Activated CD8-positive, alpha-beta memory T cell treated with anti-CD3 and anti-CD28 coated beads for 1 hour (primary cell): ENCODE data around the gene MXI1.
"Not testable (repeated sequence)": the region's sequence is repeated elsewhere in the genome, so short reads cannot be mapped to it uniquely, and the experiment has no call there.

Experiments used
- DNase-seq, 2 donors: peaks; one replicate each; pipeline ENCODE4 v3.0.0-alpha.2; 2020; ENCODE audit warnings: low read depth in 1 of 2; ENCODE audit errors: extremely low read depth in 1 of 2

The MXI1 gene

DNA sequence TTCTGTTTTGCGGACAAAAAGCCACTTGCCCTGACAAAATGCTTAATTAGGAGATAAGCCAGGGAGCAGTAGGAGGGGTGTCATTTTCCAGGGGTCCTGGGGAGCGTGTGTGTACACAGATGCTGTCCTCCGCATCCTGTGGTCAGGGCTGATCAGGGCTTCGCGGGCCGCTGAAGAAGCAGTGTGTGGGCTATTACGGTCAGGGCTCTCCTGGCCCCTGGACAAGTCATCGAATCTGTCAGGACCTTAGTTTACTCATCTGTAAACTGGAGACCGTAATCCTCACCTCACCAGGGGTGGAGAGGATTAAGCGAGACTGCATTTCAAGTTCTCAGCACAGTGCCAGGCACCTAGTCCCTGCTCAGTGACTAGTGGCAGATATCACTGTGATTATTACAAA is 26.0 kb upstream of the MXI1 start:
- DNase-seq, result no peak

DNA sequence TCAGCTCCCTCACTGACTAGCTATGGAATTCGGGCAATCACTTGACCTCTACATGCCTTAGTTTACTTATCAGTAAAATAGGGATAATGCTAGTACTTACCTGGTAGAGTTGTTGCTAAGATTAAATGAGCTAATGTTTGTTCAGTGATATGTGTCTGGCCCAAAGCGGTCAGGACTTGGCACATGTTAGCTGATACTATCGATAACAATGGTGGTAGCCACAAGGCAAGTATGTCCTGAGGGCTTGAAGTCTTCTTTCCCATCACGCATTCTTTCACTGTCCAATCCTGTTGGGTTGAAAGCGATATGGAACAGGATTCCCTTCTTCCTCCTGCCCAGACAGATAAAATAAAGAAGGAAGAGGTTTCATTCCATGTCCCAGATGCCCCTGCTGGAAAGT is 25.5 kb upstream of the MXI1 start:
- DNase-seq, result no peak

DNA sequence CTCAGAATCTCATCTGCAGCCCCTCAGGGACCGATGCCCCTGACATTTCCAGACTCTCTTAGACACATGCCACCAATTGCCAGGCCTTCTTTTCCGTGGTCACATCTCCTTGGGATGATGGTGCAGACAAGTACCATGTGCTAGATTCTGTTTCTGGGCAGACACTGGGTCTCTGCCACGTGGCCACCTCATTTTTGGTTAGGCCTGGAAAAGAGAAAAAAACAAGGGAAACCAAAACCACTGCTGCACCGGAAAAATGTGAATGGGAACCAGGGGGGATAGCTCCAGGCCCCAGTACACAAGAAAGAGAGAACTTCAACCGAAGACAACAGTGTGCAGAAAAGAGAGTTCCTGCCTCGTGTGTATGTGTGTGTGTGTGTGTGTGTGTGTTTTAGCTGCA is 23.0 kb upstream of the MXI1 start:
- no peak for DNase-seq

DNA sequence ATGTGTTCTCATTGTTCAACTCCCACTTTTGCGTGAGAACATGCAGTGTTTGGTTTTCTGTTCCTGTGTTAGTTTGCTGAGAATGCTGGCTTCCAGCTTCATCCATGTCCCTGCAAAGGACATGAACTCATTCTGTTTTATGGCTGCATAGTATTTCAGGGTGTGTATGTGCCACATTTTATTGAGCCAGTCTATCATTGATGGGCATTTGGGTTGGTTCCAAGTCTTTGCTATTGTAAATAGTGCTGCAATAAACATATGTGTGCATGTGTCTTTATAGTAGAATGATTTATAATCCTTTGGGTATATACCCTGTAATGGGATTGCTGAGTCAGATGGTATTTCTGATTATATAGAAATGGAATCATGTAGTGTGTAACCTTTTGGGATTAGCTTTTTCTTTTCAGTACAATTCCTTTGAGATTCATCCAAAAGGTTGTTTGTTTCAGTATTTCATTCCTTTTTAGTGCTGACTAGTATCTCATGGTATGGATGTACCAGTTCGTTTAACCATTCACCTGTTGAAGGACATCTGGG is 21.7 kb upstream of the MXI1 start:
- DNase-seq, result not testable (repeated sequence)

DNA sequence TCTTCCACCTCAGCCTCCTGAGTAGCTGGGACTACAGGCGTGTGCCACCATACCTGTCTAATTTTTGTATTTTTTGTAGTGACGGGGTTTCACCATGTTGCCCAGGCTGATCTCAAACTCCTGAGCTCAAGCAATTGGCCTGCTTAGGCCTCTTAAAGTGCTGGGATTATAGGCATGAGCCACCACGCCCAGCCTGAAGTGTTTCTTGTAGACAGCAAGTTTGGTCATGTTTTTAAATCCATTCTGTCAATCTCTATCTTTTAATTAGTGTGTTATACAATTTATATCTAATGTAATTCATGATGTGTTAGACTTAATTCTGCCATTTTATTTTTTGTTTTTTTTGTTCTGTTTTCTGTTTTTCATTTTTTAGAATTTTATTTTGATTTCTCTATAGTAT is 17.2 kb upstream of the MXI1 start:
- no peak for DNase-seq

DNA sequence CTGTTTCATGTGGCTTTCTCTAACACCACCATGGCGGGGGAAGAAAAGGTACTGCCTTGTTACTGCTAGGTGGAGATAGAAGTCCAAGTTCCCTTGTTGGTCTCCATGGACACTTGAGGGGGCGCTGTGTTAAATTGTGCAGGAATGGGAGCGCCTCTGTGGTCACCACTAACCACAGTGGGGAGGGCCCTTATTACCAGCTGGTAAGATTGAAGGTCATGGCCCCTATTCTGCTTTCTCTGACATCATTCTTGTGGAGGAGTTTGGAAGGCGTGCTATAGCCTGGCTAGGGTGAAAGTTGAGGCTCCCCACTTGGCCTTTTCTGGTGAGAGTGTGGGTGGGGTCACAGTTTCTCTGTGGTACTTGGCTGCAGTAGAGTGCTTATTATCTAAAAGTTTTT is 14.9 kb upstream of the MXI1 start:
- DNase-seq, result no peak

DNA sequence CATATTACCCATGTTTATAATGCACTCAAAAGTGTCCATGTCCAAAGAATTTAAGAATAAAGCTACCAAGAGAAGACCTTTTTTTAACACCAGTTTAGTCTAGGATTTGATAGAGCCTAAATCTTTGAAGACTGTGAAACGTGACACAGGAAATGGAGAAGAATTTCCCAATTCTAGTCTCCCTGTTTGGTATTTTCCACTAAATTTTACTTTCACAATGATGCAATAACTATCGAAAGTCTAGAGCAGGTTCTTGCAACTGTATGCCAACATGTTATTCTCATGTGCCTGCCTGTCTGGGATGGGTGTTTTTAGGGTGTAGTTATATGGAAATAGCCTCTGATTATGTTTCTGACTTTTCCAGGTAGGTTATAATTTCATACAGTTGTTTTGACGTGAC is 6.9 kb upstream of the MXI1 start:
- DNase-seq, result no peak

DNA sequence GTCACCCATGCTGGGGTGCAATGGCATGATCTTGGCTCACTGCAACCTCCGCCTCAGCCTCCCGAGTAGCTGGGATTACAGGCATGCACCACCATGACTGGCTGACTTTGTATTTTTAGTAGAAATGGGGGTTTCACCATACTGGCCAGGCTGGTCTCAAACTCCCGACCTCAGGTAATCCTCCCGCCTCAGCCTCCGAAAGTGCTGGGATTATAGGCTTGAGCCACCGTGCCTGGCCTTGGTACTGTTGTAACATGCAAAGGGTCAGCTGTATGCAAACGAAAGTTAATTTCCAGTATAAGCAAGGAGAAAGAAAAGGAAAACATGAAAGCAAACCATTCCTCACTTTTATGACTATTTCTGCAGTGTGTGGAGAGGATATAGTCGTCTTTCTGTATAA is 6.4 kb upstream of the MXI1 start:
- DNase-seq, result not testable (repeated sequence)

DNA sequence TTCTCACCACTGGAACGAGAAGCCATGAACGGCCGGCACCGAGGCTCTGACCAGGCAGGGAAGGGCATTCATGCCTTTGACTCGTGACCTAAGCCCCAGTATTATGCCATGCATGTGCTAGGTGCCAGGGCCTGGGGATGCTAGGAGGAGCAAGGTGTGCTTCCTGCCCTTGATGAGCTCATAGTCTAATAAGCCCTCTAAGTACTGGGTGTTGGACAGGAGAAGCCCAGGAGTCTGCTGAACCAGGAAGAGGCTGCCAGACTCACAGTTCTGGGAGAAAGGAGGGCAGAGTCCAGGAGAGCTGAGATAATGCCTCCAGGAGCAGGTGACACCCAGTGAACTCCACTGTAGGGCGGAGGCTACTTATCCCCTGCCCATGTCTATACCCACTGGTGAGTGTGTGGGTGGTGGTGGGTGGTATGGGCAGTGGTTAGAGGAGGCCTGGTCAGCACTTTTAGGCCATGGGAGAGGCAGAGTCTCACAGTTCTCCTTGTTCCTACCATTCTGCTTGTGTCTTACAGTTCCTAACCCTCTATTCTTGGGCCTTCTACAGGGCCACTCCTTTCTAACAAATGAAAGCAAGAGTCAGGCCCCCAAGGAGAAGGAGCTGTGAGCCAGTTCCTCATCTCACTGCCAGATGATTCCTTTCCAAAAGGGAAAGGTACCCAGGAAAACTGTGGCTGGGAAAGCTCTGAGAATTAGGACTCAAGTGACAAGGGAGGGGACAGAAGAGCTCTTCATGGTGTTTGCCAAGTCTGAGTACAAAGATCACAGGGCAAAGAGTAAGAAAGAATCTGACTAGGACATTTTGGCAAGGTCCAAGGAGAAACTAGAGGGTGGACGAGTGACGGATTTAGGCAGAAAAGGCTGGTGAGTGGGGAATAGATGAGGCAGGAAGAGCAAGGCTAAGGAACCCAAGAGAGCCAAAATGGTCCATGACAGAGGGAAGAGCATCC is 3.6 kb upstream of the MXI1 start:
- DNase-seq, result no peak

DNA sequence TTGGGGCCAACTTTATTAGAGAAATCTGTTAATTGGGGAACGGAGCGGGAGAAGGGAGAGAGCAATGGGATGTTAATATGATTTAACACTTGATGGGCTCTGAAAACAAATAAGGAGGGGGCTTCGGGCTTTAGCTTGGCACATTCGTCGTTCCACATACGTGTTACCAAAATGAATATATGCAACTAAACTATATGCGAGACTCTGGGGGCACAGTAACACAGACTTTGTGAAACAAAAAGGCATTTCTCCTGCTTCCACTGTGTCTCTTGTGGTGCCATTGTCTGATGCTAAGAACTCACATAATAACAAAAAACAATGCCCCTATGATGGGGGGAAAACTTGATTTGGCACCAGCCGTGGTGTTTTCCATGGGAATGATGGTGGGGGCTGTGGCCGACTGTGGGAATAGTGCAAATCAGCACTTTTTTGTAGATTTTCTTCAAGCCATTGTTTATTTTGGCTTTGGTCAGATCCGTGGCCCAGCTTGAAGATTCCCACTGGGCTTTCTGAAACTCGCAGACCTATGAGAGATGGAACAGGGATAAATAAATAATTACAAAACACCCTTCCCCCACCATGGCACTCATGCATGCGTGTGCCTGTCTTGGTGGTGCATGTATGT is 2.2 kb upstream of the MXI1 start:
- no peak for DNase-seq

DNA sequence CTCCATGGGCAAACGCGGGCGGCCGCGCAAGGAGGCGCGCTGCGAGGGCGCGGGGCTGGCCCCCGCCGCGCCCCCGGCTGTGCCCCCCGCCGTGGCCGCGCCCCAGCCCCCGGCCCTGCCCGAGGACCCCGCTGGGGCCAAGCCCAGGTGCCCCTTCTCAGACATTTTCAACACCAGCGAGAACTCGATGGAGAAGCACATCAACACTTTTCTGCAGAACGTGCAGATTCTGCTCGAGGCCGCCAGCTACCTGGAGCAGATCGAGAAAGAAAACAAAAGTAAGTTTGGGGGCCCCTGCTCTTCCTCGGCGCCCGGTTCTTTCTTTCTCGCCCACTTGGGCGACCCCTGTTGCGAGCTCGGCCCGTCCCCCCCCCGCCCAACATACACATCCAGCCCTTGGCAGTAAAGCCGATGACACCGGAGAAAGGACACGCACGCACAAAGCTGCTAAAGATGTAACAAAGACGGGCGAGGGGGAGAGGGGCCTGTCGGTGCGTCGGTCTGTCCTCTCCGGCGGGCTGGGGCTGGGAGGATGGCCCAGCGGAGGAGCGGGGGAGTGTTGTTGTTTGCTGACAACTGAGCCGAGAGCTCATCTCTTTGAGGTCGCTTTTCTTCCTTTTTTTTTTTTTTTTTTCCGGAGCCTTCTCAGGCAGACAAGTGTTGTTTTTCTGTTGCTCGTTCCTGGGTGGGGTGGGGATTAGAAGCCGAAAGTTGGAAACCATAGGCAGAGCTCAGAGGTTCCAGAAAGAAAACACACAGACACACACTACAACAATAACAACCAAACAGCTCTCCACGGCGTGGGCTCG is 604 bp downstream of the MXI1 start:
- no peak for DNase-seq

DNA sequence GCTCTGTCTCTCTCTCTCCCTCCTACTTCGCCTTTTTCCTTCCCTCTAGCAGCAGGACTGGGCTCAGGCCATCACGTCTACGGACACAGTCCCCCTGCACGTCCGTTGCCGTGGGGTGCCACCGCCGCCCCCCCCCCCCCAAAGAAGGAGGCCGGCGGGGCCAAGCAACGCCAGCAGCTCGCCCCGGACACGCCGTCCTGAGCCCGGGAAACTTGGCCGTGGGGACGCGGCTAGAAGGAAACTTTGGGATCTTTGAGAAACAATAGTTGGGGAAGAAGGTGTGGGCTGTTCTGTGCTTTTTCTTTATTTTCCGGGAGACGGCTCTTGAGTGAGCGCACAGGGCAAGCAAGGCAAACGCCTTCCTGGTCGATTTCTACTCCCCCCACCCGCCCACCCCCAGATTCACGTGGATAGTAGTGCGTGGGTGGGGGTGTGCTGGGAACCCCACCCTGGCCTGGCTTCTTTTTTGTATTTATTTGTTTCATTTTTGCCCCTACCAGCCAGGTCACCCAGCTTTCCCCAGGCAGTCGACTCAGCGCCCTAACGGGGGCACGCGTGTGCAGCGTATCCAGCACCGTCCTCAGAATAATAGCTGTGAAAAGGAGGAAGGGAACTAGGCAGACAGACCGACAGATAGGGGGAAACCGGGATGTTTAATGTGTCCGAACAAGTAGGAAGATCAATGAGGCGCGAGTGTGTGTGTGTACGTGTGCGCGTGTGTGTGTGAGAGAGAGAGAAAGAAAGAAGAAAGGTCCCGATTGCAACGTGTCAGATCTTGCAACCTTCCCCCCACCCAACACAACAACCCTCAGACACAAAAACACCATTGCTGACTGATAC is 1.4 kb downstream of the MXI1 start:
- DNase-seq, result no peak

DNA sequence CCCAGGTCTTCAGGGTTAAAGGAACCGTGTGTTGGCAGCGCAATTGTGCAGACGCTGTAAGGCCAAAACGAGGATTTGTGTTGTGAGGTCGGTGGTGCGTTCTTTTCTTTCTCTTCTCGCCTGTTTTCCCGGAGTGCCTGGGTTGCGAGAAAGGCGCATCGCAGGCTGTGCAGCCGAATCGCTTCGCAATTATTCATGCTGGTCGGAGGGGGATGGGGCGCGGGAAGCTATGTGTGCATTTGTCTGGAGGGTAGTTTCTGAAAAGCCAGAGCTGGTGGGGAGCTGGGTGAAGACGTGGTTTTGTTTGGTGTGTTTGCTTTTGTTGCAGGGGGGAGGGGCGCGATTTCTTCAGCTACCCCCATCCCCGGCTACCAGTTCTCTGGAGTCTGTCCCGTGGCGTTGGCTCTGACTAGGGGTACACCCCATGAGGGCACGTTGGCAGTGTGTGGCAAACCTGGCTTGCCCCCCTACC is 2.1 kb downstream of the MXI1 start:
- DNase-seq, result no peak

DNA sequence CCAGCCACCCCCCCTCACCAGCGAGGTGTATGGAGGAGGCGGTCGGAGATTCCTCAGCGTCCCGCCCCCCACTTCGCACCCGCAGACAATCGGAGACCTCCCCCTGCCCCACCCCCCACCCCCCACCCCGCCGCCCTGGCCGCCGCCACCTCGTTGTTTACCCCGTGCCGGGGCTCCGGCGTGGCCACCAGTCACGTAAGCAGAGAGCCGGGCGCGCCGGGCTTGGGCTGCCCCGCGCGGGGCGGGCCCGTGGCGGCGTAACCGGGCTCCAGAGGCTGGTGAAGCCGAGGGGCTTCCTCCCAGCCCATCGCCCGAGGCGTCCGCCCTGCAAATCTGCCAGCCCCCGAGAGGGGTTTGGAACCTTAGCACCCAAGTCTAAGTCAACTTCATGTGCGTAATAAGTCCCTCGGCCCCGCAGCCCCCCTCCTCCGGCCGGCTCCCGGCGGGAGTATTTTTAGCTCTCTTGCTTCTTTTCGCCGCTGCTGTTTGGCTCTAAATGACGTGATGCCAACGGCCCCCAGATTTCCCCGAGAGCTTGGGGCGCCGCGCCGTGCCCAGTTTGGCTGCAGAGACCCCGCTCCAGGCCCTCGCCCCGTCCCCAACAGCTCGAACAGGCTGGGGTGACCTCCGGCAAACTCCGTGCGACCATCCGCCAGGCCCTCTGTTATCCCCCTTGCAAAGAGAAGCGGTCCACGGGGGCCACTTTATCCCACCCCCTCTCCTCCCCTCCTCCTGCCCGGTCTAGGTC is 2.7 kb downstream of the MXI1 start:
- no peak for DNase-seq

DNA sequence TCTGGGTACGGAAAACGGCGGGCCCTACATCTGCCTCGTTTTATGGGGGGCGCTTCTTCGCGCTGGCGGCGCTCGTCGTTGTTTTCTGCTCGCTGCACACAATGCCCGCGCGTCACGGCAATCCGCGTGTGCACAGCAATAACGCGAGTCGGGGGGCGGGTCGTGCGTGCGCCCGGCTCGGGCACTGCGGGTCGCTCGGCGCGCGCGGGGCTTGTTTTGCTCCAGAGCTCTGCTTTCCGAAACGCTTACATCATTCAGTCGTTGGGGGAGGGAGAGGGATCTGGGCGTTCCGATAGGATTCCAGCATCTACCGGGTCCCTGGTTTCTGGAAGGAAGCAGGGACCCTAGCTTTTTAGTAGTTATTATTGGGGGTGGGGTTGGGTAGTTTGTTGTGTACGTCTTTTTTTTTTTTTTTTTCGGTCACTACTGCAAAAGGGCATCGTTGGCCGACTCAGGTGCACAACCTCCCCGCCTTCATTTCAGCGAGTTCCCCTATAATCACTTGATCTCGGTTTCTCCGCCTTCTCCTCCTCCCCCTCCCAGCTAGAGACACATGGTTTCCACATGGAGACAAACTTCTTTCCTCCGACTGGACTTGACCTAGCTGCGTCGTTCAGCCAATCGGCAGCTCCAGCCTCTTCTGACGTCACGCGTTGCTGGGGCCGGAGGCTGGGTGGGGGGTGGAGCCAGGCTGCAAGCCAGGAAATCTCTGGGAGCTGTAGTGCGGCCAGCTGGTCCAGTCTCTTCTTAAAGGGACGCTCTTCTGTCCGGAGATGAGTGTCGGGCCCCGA is 3.5 kb downstream of the MXI1 start:
- peak; percentile 83 to 84 for DNase-seq

DNA sequence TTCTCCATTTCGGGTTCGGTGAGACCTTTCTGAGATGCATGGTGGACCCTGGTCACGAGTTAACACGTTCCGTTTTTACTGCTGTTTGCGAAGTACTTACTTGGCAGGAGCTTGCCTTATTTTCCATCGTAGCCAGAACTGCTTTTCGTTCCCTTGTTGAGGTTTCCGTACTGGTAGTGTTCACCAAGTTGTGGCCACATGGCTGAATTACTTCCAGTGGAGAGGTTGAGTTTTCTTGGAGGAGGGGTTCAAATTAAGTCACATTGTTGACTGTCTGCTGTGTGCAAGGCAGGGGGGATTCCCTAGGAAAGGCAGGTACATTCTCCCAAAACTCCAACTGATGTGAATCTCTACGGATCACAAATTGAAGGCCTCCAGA is 4.0 kb downstream of the MXI1 start:
- DNase-seq, result no peak

DNA sequence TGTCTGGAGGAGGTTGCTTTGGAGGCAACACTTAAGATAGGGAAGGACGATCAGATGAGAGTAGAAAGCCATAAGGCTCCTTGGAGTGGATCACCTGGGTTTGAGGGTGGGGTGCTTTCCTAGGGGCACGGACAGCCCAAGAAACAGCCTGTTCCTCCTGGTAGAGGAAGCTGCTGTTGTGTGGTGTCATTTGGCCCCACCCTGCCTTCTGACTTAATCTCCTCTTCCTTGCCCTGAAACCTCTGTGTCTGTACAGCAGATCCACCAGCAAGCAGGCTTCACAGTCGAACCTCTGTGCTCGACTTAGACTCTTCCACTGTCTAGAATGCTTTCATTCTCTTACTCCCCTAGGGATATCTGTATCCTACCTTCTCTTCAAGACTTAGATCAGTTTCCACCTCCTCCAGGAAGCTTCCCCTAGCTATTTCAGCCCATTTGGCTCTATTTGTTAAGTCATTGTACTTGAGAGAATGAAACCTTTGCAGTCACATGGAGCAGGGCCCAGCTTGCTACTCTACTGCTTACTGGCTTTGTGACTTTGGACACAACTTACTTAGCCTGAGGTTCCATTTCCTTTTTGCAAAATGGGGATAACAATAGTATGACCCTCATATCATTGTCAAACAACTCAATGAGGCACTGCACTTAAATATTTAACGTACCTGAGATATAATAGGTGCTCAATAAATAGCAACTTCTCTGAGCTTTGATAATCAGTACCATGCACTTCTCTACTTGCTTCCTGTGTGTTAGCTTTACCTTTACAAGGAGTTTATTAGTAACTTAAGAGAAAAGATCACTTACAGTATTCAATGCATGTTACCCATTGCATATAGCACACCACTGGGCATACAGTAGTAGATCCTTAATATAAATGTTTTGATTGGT is 5.0 kb downstream of the MXI1 start:
- no peak for DNase-seq

DNA sequence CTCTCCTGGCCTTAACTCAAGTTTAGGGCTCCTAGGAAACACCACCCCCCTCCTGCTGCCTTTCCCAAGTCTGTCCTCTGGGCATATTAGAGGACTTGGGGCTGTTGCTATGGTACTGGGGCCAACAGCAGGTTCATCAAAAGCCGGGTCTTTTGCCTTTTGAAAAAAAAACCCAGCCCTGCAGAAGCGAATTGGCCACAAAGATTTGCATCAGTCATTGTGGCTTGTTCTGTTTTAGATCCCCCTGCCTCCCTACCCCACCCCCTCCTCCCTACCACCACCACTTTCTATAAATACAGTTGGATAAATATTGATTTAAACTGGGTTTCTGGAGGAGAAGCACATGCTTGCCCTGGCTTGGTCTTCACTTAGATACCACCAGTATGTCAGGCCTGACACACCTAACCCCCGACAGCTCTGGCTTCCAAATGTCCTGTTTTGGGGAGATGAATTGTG is 7.0 kb downstream of the MXI1 start:
- DNase-seq, result no peak
